Measurements from ENCODE around the gene EPN2.

- TF ChIP-seq EZH2 (IDR thresholded peaks at IDR 0.05; ENCODE audit: borderline replicate concordance, insufficient read depth, low read length, poor library complexity, severe bottlenecking) = no peak
- TF ChIP-seq EP300 (conservative IDR thresholded peaks at IDR 0.05; ENCODE audit: poor library complexity, severe bottlenecking) = no peak
- TF ChIP-seq CTCF (IDR thresholded peaks at IDR 0.05; ENCODE audit: poor library complexity, severe bottlenecking) = no peak
- TF ChIP-seq TAF1 (IDR thresholded peaks at IDR 0.05; ENCODE audit: low read depth) = no peak
- no peak for TF ChIP-seq POLR2AphosphoS5 (IDR thresholded peaks at IDR 0.05)
- TF ChIP-seq RAD21 (conservative IDR thresholded peaks at IDR 0.05) = no peak
Observed at GRCh38 chr17:19329839-19330238, 92.7 kb downstream of the EPN2 start.
